PFSK-1 (cell line): ENCODE data around the gene LRFN4.

Experiments
- FOXP2 ChIP-seq: optimal IDR thresholded peaks from 2 replicates; pipeline ENCODE3; 2011; ENCODE audit warnings: borderline replicate concordance, control low read depth, inconsistent platforms; ENCODE audit not compliant: insufficient read depth; ENCODE audit errors: extremely low read length, extremely low read depth
- POLR2AphosphoS5 ChIP-seq: IDR thresholded peaks from 2 replicates; pipeline ENCODE4 v1.6.1; 2012; ENCODE audit warnings: low read depth, mild to moderate bottlenecking, control low read depth, low read length, moderate library complexity
- REST ChIP-seq, 2 experiments: IDR thresholded peaks; 2 replicates each; pipeline versions ENCODE4 v1.6.1 to v1.8.0; 2011 to 2012; ENCODE audit warnings: low read depth in 2 of 2, low read length in 2 of 2, control low read depth in 1 of 2, inconsistent platforms in 1 of 2, mild to moderate bottlenecking in 1 of 2, moderate library complexity in 1 of 2; ENCODE audit not compliant: insufficient read depth in 1 of 2
- SIN3A ChIP-seq: IDR thresholded peaks from 2 replicates; pipeline ENCODE4 v1.6.1; 2012; ENCODE audit warnings: mild to moderate bottlenecking, low read length, moderate library complexity, borderline replicate concordance; ENCODE audit not compliant: insufficient read depth
- TAF1 ChIP-seq: IDR thresholded peaks from 2 replicates; pipeline ENCODE4 v1.6.1; 2012; ENCODE audit warnings: low read length, control low read depth, borderline replicate concordance; ENCODE audit not compliant: insufficient read depth

Gene LRFN4

GRCh38 chr11:66889960-66890359 lies 33.1 kb downstream of the LRFN4 start:
- TF ChIP-seq SIN3A (no peak), REST (IDR thresholded peaks at IDR 0.05; ENCODE audit: insufficient read depth in 1 of 2, low read depth in 2 of 2, low read length in 2 of 2) (no peak), TAF1 (no peak), FOXP2 (no peak), POLR2AphosphoS5 (no peak)

- TF ChIP-seq SIN3A: no peak
- TF ChIP-seq POLR2AphosphoS5: no peak
- TF ChIP-seq REST (IDR thresholded peaks at IDR 0.05; ENCODE audit: insufficient read depth in 1 of 2, low read depth in 2 of 2, low read length in 2 of 2): no peak
- TF ChIP-seq TAF1: no peak
- no peak for TF ChIP-seq FOXP2
Observed at GRCh38 chr11:66891851-66892660, 35.2 kb downstream of the LRFN4 start.

- no peak for TF ChIP-seq SIN3A
- no peak for TF ChIP-seq POLR2AphosphoS5
- no peak for TF ChIP-seq FOXP2
- TF ChIP-seq TAF1: no peak
- TF ChIP-seq REST (IDR thresholded peaks at IDR 0.05; ENCODE audit: insufficient read depth in 1 of 2, low read depth in 2 of 2, low read length in 2 of 2): no peak
Observed at GRCh38 chr11:66892911-66893310, 36.0 kb downstream of the LRFN4 start.

- no peak for TF ChIP-seq REST (IDR thresholded peaks at IDR 0.05; ENCODE audit: insufficient read depth in 1 of 2, low read depth in 2 of 2, low read length in 2 of 2)
- no peak for TF ChIP-seq TAF1
- TF ChIP-seq SIN3A: no peak
- no peak for TF ChIP-seq FOXP2
- no peak for TF ChIP-seq POLR2AphosphoS5
Observed at GRCh38 chr11:66894141-66894540, 37.3 kb downstream of the LRFN4 start.

- no peak for TF ChIP-seq FOXP2
- TF ChIP-seq REST (IDR thresholded peaks at IDR 0.05; ENCODE audit: insufficient read depth in 1 of 2, low read depth in 2 of 2, low read length in 2 of 2): no peak
- no peak for TF ChIP-seq TAF1
- TF ChIP-seq SIN3A: no peak
- TF ChIP-seq POLR2AphosphoS5: no peak
Observed at GRCh38 chr11:66901964-66902390, 45.1 kb downstream of the LRFN4 start.
